OCI-LY7 (cell line): ENCODE measurements around the gene C10orf71. TPM values are rescaled to one million over a fixed set of nuclear protein-coding genes. Genes with fewer than 3 reads are reported as not detected.

ENCODE experiments used
- BruUV-seq: library from RNA; stranded (reverse); fragments of 400-500 nt; replicated peaks from 2 replicates; lab custom pipeline; 2021; lab: Mats Ljungman, UMichigan
- CTCF ChIA-PET: fragments of 300-600 bp; sonication (Branson Sonifier 250); formaldehyde crosslinking; loops from one replicate; lab custom pipeline; 2022; ENCODE audit warnings: antibody characterized with exemption; ENCODE audit not compliant: unreplicated experiment; lab: Charles Lee
- POLR2A ChIA-PET: fragments of 300-600 bp; sonication (Branson Sonifier 250); formaldehyde crosslinking; loops from one replicate; lab custom pipeline; 2022; ENCODE audit warnings: antibody characterized with exemption; lab: Charles Lee
- DNase-seq: peaks from one replicate; pipeline ENCODE4 v3.0.0-alpha.2; 2015; ENCODE audit warnings: low spot score
- H2AFZ ChIP-seq: fragments of 200-600 bp; sonication (generic), shearing (Covaris generic); 2 replicates; pipeline ENCODE4 v1.6.1; 2014; ENCODE audit warnings: mild to moderate bottlenecking, antibody characterized with exemption, low read length, moderate library complexity
- H3K27ac ChIP-seq: fragments of 200-600 bp; sonication (generic); 2 replicates; pipeline ENCODE4 v1.5.1; 2014; ENCODE audit warnings: mixed run types, low read depth, mild to moderate bottlenecking, moderate library complexity, low read length, inconsistent platforms; ENCODE audit not compliant: poor library complexity, severe bottlenecking
- H3K36me3 ChIP-seq: fragments of 200-600 bp; sonication (generic); 2 replicates; pipeline ENCODE4 v1.6.1; 2014; ENCODE audit warnings: mild to moderate bottlenecking, antibody characterized with exemption, low read length, moderate library complexity, mixed read lengths; ENCODE audit not compliant: insufficient read depth
- H3K4me1 ChIP-seq: fragments of 200-600 bp; sonication (generic); 2 replicates; pipeline ENCODE4 v1.5.1; 2014; ENCODE audit warnings: mild to moderate bottlenecking, low read length; ENCODE audit not compliant: insufficient read depth, poor library complexity, severe bottlenecking
- H3K4me2 ChIP-seq: fragments of 200-600 bp; sonication (generic); 2 replicates; pipeline ENCODE4 v1.6.1; 2014; ENCODE audit warnings: mild to moderate bottlenecking, low read length
- H3K4me3 ChIP-seq: fragments of 200-600 bp; sonication (generic); 2 replicates; pipeline ENCODE4 v1.5.1; 2014; ENCODE audit warnings: mild to moderate bottlenecking, low read depth, low read length; ENCODE audit not compliant: poor library complexity, severe bottlenecking
- H3K79me2 ChIP-seq: fragments of 200-600 bp; sonication (generic); 2 replicates; pipeline ENCODE4 v1.6.1; 2016; ENCODE audit warnings: low read depth, mild to moderate bottlenecking, low read length, moderate library complexity, mixed read lengths; ENCODE audit not compliant: insufficient read depth
- H3K9me2 ChIP-seq: fragments of 200-600 bp; sonication (generic); 2 replicates; pipeline ENCODE4 v1.6.1; 2016; ENCODE audit warnings: mild to moderate bottlenecking, low read length, mixed read lengths; ENCODE audit not compliant: insufficient read depth
- H3K9me3 ChIP-seq: fragments of 200-600 bp; sonication (generic); 2 replicates; pipeline ENCODE4 v1.6.1; 2014; ENCODE audit warnings: mild to moderate bottlenecking, mixed run types, low read length, mixed read lengths
- H4K20me1 ChIP-seq: fragments of 200-600 bp; sonication (generic); 2 replicates; pipeline ENCODE4 v1.6.1; 2014; ENCODE audit warnings: mild to moderate bottlenecking, antibody characterized with exemption, low read length, moderate library complexity, mixed read lengths; ENCODE audit not compliant: insufficient read depth
- EZH2phosphoT487 ChIP-seq: fragments of 200-600 bp; sonication (generic); IDR thresholded peaks from 2 replicates; pipeline ENCODE4 v1.6.1; 2018; ENCODE audit warnings: low read depth, borderline replicate concordance, mild to moderate bottlenecking, mixed run types, antibody characterized with exemption, low read length, moderate library complexity, mixed read lengths
- intact Hi-C: fragments of 100-400 bp; cut with micrococcal nuclease; formaldehyde crosslinking; loops from one replicate; pipeline ENCODE4 v1.10.0; 2022; ENCODE audit not compliant: unreplicated experiment
- total RNA-seq, 2 experiments: library from RNA; depleted of rRNA in 1 of 2; stranded (reverse); fragments of >200 nt in 1 of 2; shearing (Covaris generic) in 1 of 2; gene quantifications; 2 replicates each; pipeline ENCODE4 v1.2.3, GENCODE V29; 2014 to 2022
- TF ChIP-seq, protein P1 (sequence below): fragments of 200-600 bp; sonication (generic); conservative IDR thresholded peaks from 2 replicates; pipeline ENCODE4 v1.5.1; 2014; ENCODE audit warnings: mild to moderate bottlenecking, antibody characterized with exemption, low read length, moderate library complexity, mixed read lengths

Gene C10orf71
- total RNA-seq, 2 experiments from 2014 or later = 0.06 to 0.08 TPM

DNA sequence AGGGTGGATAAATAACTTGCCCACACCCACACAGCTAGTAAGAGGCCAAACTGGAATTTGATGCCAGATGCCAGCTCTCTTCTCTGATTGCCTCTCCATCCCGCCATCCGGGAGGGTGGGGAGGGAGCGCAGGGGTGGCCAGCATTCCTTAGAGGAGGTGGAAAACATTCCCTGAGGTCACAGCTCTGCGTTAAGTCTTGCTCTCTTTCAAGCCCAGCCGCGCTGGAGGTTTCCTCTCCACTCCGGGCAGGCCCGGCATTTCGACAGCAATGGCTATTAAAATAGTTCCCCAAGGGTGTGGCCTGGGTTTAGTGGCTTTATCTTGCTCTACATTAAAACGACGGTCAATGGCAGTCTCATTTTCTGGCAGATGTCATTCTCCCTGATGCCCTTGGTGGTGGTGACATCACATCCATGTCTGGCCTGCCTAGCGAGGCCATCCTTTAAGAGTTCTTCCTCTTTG is 16.1 kb upstream of the C10orf71 start:
- Histone ChIP-seq H3K79me2 (no peaks in the 10 kb centered on the region), H3K4me2 (no peak overlapping the region), H3K9me3 (no peaks in the 10 kb centered on the region), H3K36me3 (no peaks in the 10 kb centered on the region), H3K4me1 (no peaks in the 10 kb centered on the region), H3K9me2 (no peaks in the 10 kb centered on the region), H3K27ac (no peak overlapping the region), H3K4me3 (no peak overlapping the region), H4K20me1 (no peaks in the 10 kb centered on the region), H2AFZ (no peak overlapping the region)
- no peak for DNase-seq
- no peak for TF ChIP-seq EZH2phosphoT487
- TF ChIP-seq, protein P1, sequence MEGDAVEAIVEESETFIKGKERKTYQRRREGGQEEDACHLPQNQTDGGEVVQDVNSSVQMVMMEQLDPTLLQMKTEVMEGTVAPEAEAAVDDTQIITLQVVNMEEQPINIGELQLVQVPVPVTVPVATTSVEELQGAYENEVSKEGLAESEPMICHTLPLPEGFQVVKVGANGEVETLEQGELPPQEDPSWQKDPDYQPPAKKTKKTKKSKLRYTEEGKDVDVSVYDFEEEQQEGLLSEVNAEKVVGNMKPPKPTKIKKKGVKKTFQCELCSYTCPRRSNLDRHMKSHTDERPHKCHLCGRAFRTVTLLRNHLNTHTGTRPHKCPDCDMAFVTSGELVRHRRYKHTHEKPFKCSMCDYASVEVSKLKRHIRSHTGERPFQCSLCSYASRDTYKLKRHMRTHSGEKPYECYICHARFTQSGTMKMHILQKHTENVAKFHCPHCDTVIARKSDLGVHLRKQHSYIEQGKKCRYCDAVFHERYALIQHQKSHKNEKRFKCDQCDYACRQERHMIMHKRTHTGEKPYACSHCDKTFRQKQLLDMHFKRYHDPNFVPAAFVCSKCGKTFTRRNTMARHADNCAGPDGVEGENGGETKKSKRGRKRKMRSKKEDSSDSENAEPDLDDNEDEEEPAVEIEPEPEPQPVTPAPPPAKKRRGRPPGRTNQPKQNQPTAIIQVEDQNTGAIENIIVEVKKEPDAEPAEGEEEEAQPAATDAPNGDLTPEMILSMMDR = no peak
- ChIA-PET POLR2A (no interaction called here), CTCF (no interaction called here)
- no TSS peak for BruUV-seq
- intact Hi-C loops = no loop called here

DNA sequence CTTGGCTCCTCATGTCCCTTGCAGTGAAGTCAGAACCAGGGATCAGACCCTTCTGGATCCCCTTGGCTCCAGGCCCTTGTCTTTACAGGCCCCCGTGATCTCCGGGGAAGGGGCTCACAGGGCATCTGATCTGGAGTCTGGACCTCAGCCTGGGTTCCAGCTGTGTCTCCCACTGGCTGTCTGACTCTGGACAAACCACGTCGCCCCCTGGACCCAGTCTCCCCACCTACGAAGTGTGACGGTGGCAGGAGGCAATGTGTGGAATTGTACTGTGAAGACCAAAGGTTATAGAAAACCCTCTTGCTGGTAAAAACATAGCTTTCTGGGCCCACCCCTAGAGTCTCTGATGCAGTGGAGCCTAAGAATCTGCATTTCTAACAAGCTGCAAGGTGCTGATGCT is 15.5 kb upstream of the C10orf71 start:
- no peak overlapping the region for H3K4me3 ChIP-seq
- no peak overlapping the region for H2AFZ ChIP-seq
- intact Hi-C loops = no loop called here
- H3K4me2 ChIP-seq = no peak overlapping the region
- no peak for TF ChIP-seq EZH2phosphoT487
- TF ChIP-seq, protein P1 = no peak
- no peaks in the 10 kb centered on the region for H3K4me1 ChIP-seq
- no peak overlapping the region for H3K27ac ChIP-seq
- H3K36me3 ChIP-seq = no peaks in the 10 kb centered on the region
- BruUV-seq = no TSS peak
- H3K9me3 ChIP-seq = no peaks in the 10 kb centered on the region
- DNase-seq = no peak
- H3K9me2 ChIP-seq = no peaks in the 10 kb centered on the region
- H3K79me2 ChIP-seq = no peaks in the 10 kb centered on the region
- ChIA-PET POLR2A (no interaction called here), CTCF (no interaction called here)
- no peaks in the 10 kb centered on the region for H4K20me1 ChIP-seq

DNA sequence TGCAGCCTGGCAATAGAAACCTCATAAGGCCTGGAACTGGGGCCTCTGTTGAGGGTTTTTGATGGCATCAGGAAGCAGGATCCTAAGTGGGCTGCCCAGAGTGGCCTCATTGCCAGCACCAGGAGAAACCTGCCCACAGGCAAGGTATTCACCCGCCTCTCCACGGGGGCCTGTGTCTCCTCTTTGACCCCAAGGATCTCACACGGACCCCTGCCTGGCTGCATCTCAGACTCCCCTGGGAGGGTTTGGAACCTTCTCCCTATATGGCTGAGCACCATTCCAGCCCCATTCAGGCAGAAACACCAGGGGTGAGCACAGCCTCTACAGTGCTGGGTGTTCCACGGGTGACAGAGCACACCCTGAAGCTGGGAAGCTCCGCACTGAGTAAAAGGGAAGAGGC is 14.6 kb upstream of the C10orf71 start:
- DNase-seq = no peak
- Histone ChIP-seq H3K79me2 (no peaks in the 10 kb centered on the region), H2AFZ (no peak overlapping the region), H3K4me1 (no peaks in the 10 kb centered on the region), H4K20me1 (no peaks in the 10 kb centered on the region), H3K27ac (no peak overlapping the region), H3K4me2 (no peak overlapping the region), H3K36me3 (no peaks in the 10 kb centered on the region), H3K9me2 (no peaks in the 10 kb centered on the region), H3K9me3 (no peaks in the 10 kb centered on the region), H3K4me3 (no peak overlapping the region)
- intact Hi-C loops = no loop called here
- no TSS peak for BruUV-seq
- no peak for TF ChIP-seq EZH2phosphoT487
- TF ChIP-seq, protein P1 = no peak
- CTCF ChIA-PET = no interaction called here
- POLR2A ChIA-PET = no interaction called here
